ENCODE measurements around the gene ANKRD55. TPM values are rescaled to one million over a fixed set of nuclear protein-coding genes. Genes with fewer than 3 reads are reported as not detected.

Gene ANKRD55
- total RNA-seq, 1 experiment from 2014 or later: not detected

- no peak for DNase-seq
- peaks cover 13% of the 10 kb centered on the region for H3F3A ChIP-seq (ENCODE audit: insufficient read depth, low read depth)
- H3K79me2 ChIP-seq (ENCODE audit: low read depth): no peaks in the 10 kb centered on the region
- H3K4me2 ChIP-seq: no peak overlapping the region
- no peaks in the 10 kb centered on the region for H3K9me3 ChIP-seq (ENCODE audit: insufficient read depth, low read depth)
- ChIA-PET POLR2A (ENCODE audit: unreplicated experiment) (interaction anchor here (0.6 kb wide), 1 partner anchor 184 kb away, joined by 5 read pairs; the partner anchor contains the start of gene IL6ST), CTCF (no interaction called here)
- no peaks in the 10 kb centered on the region for H3K27me3 ChIP-seq (ENCODE audit: insufficient read depth, low read depth)
- no peaks in the 10 kb centered on the region for H3K9me2 ChIP-seq (ENCODE audit: insufficient read depth)
- no peak overlapping the region for H3K4me3 ChIP-seq
- BruUV-seq (replicated peaks): no TSS peak
- H3K4me1 ChIP-seq (replicated peaks; ENCODE audit: insufficient read depth): peaks cover 35% of the 10 kb centered on the region
- no peak overlapping the region for H2AFZ ChIP-seq
- H3K36me3 ChIP-seq (ENCODE audit: low read depth): no peaks in the 10 kb centered on the region
- intact Hi-C loops (cut with micrococcal nuclease; ENCODE audit: unreplicated experiment): no loop called here
- H3K27ac ChIP-seq: no peak overlapping the region
- no peak for TF ChIP-seq EZH2 (IDR thresholded peaks at IDR 0.05; ENCODE audit: low read depth)
- no peak for TF ChIP-seq CTCF (conservative IDR thresholded peaks at IDR 0.05)
- no peaks in the 10 kb centered on the region for H4K20me1 ChIP-seq (ENCODE audit: insufficient read depth)
Observed at GRCh38 chr5:56179442-56179841, 53.7 kb downstream of the ANKRD55 start.

GRCh38 chr5:56178823-56179222, 54.3 kb downstream of the ANKRD55 start:
- BruUV-seq (replicated peaks): no TSS peak
- DNase-seq: no peak

GRCh38 chr5:56176871-56177533, 56.1 kb downstream of the ANKRD55 start:
- no peak overlapping the region for H2AFZ ChIP-seq
- ChIA-PET POLR2A (ENCODE audit: unreplicated experiment) (no interaction called here), CTCF (no interaction called here)
- no peak for TF ChIP-seq EZH2 (IDR thresholded peaks at IDR 0.05; ENCODE audit: low read depth)
- TF ChIP-seq CTCF (conservative IDR thresholded peaks at IDR 0.05): no peak
- peaks cover 21% of the 10 kb centered on the region for H3K4me1 ChIP-seq (replicated peaks; ENCODE audit: insufficient read depth)
- no peaks in the 10 kb centered on the region for H3K79me2 ChIP-seq (ENCODE audit: low read depth)
- no peaks in the 10 kb centered on the region for H3K9me3 ChIP-seq (ENCODE audit: insufficient read depth, low read depth)
- H3F3A ChIP-seq (ENCODE audit: insufficient read depth, low read depth): no peaks in the 10 kb centered on the region
- H3K4me2 ChIP-seq: no peak overlapping the region
- H3K27me3 ChIP-seq (ENCODE audit: insufficient read depth, low read depth): no peaks in the 10 kb centered on the region
- no peak overlapping the region for H3K4me3 ChIP-seq
- DNase-seq: no peak
- no peaks in the 10 kb centered on the region for H4K20me1 ChIP-seq (ENCODE audit: insufficient read depth)
- H3K27ac ChIP-seq: no peak overlapping the region
- no peaks in the 10 kb centered on the region for H3K36me3 ChIP-seq (ENCODE audit: low read depth)
- intact Hi-C loops (cut with micrococcal nuclease; ENCODE audit: unreplicated experiment): no loop called here
- no peaks in the 10 kb centered on the region for H3K9me2 ChIP-seq (ENCODE audit: insufficient read depth)
- no TSS peak for BruUV-seq (replicated peaks)

More at GRCh38 chr5:56178823-56179222, 54.3 kb downstream of the ANKRD55 start:
- ChIA-PET CTCF (no interaction called here), POLR2A (ENCODE audit: unreplicated experiment) (no interaction called here)
- intact Hi-C loops (cut with micrococcal nuclease; ENCODE audit: unreplicated experiment): no loop called here
- H3K27ac ChIP-seq: no peak overlapping the region
- H4K20me1 ChIP-seq (ENCODE audit: insufficient read depth): no peaks in the 10 kb centered on the region
- peaks cover 28% of the 10 kb centered on the region for H3K4me1 ChIP-seq (replicated peaks; ENCODE audit: insufficient read depth)
- H3K27me3 ChIP-seq (ENCODE audit: insufficient read depth, low read depth): no peaks in the 10 kb centered on the region
- no peaks in the 10 kb centered on the region for H3K79me2 ChIP-seq (ENCODE audit: low read depth)
- H3K36me3 ChIP-seq (ENCODE audit: low read depth): no peaks in the 10 kb centered on the region
- TF ChIP-seq EZH2 (IDR thresholded peaks at IDR 0.05; ENCODE audit: low read depth): no peak
- TF ChIP-seq CTCF (conservative IDR thresholded peaks at IDR 0.05): no peak
- H2AFZ ChIP-seq: no peak overlapping the region
- H3K9me3 ChIP-seq (ENCODE audit: insufficient read depth, low read depth): no peaks in the 10 kb centered on the region
- peaks cover 9% of the 10 kb centered on the region for H3F3A ChIP-seq (ENCODE audit: insufficient read depth, low read depth)
- H3K9me2 ChIP-seq (ENCODE audit: insufficient read depth): no peaks in the 10 kb centered on the region
- H3K4me2 ChIP-seq: no peak overlapping the region
- no peak overlapping the region for H3K4me3 ChIP-seq

Data from PC-9 (cell line).